ENCODE results near the gene NPAS1.

DNA sequence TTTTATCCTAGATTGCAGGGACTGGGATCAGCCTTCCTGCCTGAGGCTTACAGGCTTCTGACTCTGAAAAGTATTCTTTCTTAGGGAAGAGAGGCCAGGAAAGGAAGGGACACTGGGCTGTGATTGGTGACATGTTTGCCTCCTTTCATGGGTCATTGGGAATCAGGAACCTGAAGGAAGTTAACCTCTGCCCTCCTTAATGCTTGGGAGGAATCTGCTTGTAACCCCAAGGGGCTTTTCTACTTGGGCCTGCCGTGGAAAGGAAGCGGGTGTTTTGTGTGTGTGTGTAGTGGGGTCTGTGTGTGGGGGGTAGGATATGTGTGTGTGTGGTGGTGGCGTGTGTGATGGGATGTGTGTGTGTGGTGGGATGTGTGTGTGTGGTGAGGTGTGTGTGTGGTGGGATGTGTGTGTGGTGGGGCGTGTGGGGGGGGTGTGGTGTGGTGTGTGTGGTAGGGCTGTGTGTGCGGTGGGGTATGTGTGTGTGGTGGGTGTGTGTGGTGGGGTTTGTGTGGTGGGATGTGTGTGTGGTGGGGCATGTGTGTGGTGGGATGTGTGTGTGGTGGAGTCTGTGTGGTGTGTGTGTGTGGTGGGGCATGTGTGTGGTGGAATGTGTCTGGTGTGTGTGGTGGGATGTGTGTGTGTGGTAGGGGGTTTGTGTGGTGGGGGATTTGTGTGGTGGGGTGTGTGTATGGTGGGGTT, 41.3 kb upstream of the NPAS1 start:
- TF ChIP-seq, protein P1, sequence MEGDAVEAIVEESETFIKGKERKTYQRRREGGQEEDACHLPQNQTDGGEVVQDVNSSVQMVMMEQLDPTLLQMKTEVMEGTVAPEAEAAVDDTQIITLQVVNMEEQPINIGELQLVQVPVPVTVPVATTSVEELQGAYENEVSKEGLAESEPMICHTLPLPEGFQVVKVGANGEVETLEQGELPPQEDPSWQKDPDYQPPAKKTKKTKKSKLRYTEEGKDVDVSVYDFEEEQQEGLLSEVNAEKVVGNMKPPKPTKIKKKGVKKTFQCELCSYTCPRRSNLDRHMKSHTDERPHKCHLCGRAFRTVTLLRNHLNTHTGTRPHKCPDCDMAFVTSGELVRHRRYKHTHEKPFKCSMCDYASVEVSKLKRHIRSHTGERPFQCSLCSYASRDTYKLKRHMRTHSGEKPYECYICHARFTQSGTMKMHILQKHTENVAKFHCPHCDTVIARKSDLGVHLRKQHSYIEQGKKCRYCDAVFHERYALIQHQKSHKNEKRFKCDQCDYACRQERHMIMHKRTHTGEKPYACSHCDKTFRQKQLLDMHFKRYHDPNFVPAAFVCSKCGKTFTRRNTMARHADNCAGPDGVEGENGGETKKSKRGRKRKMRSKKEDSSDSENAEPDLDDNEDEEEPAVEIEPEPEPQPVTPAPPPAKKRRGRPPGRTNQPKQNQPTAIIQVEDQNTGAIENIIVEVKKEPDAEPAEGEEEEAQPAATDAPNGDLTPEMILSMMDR (IDR thresholded peaks at IDR 0.05) = no peak
- no peak for TF ChIP-seq POLR2A (IDR thresholded peaks at IDR 0.05)

Measured in ovary (tissue), 3 donors.